HG03139 (cell line): Measurements from ENCODE around the gene TBCB.
"Not testable (repeated sequence)": the region's sequence is repeated elsewhere in the genome, so short reads cannot be mapped to it uniquely, and the experiment has no call there.

Source experiments
- ATAC-seq: cut with Tn5 transposase; IDR thresholded peaks from one replicate; pipeline ENCODE4 v1.9.1; 2021; ENCODE audit not compliant: unreplicated experiment

Gene TBCB

DNA sequence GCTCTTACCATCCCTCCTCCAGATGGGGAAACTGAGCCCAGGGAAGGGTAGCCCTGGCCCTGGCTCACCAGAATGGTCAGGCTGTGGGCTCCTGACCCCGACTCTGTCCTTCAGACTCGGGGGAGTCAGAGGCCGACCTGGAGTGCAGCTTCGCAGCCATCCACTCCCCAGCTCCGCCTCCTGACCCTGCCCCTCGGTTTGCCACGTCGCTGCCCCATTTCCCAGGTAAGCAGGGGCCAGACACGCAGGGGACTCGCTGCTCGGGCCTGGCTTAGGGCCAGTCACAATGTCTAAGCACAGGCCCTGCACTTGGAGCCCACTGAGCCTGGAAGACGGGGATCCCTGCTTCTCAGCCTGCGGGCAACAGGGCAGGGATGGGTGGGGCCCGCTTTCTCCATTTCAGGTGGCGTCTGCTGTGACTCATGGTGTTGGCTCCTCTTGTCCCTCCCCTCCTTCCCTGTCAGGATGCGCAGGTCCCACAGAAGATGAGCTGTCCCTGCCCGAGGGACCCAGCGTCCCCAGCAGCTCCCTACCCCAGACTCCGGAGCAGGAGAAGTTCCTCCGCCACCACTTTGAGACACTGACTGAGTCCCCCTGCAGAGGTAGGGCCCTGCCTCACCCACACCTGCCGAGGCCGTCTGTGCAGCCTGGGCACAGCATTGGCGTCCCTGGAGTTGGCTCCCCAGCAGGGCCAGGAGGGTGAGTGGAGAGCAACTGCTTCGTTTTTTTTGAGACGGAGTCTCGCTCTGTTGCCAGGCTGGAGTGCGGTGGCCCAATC, 13.5 kb upstream of the TBCB start:
- ATAC-seq: no peak

DNA sequence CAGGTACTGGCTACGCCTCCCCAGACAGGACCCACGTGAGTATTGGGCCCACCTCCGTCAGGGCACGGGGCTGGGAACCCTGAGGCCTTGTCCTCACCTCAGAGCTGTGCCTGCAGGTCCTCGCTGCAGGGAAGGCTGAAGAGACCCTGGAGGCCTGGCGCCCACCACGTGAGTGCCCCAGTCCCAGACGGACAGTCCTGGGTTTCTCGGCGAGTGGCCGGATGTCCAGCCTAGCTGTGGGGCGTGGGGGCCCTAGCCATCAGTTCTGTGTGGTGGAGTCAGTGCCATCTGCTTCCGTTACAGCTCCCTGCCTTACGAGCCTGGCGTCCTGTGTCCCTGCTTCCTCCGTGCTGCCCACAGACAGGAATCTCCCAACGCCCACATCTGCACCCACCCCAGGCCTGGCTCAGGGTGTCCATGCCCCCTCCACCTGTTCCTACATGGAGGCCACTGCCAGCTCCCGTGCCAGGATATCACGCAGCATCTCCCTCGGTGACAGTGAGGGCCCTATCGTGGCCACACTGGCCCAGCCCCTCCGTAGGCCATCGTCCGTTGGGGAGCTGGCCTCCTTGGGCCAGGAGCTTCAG, 12.1 kb upstream of the TBCB start:
- ATAC-seq: no peak

DNA sequence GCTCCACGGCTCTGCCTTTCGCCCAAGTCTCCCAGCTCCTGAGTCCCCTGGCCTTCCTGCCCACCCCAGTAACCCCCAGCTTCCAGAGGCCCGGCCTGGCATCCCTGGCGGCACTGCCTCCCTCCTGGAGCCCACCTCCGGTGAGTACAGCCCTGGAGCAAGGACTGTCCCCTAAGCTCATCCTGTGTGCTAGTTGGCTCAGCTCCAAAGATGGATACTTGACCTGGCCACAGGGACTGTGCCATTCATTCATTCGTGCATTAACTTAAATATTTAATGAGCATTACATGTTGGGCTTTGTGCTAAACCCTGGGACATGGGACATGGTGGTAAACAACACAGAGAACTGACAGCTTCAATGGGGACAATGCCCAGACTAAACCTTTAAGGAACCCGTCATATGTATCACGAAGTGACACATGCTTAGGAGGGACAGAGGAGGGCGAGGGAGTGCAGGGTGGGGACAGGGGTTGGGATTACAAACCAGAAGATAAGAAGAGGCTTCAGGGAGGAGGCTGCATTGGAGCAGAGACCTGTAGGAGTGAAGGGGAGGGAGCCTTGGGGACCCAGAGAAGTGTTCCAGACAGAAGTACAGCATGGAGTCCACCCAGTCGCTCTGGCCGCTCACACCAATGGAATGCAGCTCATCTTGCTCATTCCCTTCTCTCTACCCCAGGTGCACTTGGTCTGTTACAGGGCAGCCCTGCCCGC, 11.3 kb upstream of the TBCB start:
- ATAC-seq: no peak

DNA sequence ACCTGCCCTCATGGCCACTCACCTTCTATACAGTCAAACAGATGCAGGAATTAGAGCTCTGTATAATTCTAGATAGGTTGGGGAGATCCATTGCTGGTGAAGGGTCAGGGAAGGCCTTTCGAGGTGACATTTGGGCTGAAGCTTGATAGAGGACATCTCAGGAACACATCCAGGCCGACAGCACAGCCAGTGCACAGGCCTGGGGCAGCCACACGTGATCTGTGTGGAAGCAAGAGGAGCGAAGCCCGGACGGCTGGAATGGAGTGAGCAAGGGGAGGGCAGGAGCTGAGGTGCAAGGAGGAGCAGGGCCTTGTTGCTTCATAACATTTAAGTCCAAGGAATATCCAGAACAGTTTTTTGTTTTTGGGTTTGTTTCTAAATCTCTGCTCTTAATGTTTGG, 8.8 kb upstream of the TBCB start:
- ATAC-seq: no peak

DNA sequence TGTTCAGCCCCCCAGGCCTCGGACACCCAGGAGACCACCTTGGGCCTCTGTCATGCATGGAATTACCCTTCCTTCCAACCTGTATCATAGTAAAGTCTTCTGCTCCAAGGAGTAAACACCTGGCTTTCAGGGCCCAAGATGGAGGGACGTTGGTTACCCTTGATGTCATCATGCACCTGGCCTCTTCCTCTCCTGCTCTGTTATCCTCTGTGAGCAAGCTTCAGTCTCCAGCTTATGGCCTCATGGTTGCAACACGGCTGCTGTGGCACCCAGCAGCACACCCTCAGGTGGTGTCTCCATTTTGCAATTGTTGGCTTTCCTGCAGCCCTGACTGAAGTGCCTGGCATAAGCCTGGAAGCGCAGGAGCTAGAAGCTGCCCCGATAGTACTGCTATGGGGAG, 8.3 kb upstream of the TBCB start:
- no peak for ATAC-seq

DNA sequence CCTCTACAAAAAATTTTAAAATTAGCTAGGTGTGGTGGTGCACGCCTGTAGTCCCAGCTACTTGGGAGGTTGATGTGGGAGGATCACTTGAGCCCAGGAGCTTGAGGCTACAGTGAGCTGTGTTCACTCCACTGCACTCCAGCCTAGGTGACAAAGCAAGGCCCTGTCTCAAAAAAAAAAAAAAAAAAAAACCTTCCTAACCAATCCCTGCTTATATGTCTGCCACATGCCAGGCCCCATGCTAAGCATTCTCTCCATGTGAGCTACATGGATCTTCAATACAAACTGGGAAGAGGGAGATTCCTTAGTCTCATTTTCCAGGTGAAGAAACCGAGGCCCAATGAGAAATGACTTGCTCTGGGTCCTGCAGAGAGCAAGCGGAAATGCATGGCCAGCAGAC, 6.6 kb upstream of the TBCB start:
- ATAC-seq: no peak

DNA sequence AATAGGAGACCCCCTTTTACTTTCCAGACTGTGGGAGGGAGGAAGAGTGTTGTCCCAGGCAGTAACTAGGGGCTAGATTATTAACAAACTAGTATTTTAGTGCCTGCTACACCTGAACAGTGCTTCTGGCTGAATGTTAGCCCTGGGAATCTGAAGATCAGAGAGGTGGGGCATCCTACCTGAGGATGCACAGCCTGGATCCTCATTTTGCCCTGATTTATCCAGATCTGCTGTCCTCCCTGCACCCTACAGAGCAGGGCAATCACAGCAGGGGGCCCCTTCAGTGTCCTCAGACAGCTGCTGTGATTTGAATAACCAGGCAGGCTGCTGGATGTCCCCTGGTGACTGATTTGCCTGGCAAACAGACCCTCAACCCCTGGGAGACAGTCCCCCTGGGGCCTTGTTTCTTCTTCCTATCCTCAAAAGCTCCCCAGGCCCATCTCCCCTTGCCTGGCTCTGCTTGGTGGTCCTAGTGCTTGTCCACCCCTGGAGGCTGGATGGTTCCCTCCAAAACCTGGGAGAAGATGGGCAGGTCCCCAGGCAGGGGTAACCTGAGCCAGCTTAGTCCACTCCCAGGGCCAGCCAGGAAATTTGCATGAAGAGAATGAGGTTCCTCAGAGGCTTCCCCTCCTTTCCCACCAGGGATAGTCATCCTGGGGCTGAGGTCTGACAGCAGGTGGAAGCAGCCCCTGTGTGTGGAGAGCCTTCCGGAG, 4.6 kb upstream of the TBCB start, which contains the start of gene OVOL3:
Gene OVOL3, plus strand, starts transcription at position 657 of the 713 bp plus-strand sequence. CDS start 60 bp downstream, outside the sequence.
- ATAC-seq: no peak

DNA sequence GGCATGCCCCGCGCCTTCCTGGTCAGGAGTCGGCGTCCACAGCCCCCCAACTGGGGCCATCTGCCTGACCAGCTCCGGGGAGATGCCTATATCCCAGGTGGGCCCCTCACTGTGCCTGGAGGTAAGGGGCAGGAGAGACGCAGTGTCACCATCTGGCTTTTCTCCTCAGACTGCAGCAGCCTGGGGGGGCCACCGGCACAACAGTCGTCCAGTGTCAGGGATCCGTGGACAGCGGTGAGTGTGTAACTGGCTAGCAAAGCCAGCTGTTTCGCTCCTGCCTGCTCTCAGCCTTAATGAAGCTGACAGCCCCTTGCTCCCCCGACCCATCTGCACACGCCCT, 4.1 kb upstream of the TBCB start:
- no peak for ATAC-seq

DNA sequence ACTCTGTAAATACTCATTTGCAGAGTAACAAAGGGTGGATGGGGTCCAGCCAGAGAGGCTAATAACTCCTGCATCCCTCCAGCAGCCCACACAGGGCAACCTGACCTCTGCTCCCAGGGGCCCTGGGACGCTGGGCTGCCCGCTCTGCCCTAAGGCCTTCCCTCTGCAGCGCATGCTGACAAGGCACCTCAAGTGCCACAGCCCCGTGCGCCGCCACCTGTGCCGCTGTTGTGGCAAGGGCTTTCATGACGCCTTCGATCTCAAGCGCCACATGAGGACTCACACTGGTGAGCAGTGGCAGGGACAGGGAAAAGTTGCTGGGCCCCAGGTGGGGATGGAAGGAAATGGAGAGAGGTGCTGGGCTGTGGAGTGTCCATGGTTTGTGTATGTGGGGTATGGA, 2.6 kb upstream of the TBCB start:
- ATAC-seq: no peak

DNA sequence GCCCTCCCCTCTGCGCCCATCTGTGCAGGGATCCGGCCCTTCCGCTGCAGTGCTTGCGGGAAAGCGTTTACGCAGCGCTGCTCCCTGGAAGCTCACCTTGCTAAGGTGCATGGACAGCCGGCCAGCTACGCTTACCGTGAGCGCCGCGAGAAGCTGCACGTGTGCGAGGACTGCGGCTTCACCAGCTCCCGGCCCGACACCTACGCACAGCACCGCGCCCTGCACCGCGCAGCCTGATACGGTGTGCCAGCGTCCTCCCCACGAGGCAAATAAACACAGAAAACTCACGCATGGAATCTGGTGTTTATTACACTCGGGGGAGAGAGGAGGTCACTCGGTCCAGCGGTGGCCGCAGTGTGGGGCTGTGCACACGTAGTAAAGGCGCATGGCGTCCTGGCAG, 1.8 kb upstream of the TBCB start:
- no peak for ATAC-seq

DNA sequence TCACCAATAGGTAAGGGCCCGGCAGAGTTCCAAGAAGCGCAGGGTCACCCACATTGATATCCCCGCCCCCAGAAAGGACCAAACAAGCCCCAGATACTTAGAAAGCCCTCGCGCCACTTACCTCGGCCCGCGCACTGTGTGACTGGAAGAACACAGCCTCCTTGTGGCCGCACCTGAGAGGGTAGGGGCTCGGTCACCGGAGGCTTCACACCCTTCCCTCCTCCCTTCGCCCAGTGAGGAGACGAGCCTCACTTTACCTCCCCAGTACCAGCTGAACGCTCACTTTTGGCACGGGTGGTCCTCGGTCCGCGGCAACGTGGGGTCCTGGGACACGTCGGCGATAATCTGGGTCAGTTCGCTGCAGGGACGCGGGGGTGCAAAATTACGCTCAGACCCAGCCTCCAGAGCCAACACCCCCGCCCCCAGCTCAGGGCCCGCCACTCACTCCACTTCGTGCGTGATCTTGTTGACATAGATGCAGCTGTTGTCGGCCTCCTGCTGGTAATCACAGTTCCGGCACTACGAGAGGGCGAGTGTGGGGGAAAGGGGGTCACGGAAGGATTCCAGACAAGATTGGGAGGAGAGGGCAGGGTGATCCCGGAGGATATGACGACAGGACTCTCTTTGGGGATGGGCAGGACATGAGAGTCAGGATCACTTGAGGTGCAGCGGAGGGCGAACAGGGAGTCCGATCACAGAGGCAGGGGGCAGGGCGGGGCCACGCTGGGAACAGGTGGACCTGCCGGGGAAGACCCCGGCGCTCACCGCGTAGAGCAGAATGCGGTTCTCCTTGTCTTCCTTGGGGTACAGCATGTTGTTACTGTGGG, 1.2 kb upstream of the TBCB start:
- ATAC-seq: no peak

DNA sequence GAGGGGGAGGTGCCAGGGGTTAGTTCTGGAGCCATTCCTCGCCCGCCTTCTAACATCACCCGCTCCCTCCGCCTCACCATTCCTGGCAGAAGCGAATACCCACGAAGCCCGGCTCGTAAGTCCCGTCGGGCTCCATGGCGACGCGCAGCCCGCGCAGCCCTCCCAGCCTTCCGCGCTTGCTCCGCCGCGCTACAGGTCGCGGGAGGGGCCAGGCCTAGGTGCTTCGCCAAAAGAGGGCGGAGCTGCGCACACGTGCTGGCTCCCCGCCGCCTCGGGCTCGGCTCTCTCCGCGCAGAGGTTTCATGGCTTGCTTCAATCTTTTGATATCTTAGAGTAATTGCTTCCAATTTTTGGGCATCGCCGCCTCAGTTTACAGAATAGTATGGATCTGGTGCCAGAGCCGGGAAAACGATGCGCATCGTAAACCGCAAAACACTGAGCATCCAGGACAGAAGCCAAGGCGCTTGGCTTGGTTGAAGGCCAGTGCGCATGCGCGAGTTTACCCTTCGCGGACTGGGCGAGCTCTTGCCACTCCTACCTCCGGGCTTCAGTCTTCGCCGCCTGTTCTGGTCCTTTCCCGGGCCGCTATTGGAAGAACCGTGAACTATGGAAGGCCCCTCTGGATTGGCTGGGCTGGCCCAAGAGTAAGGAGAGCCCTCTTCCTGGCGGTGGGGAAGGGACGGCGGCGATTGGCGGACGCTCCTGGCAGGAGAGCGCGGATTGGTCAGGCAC, 381 bp upstream of the TBCB start, which contains the start of gene POLR2I:
Gene POLR2I, minus strand, starts transcription at position 155 of the 732 bp plus-strand sequence. Its CDS starts 19 bp downstream, at position 136.
- ATAC-seq: peak; percentile 76

DNA sequence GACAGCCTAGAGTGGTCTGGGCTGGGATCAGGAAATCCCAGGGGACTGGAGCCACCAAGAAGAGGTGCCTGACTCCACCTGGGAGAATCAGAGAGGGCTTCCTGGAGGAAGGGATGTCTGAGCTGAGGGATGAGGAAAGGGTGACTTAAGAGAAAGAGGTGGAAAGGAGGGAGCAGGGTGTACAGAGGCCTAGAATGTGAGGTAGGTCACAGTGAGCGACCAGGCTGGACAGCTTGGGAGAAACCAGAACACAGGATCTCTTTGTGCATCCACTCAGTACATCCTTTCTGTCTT, 1.0 kb downstream of the TBCB start:
- no peak for ATAC-seq

DNA sequence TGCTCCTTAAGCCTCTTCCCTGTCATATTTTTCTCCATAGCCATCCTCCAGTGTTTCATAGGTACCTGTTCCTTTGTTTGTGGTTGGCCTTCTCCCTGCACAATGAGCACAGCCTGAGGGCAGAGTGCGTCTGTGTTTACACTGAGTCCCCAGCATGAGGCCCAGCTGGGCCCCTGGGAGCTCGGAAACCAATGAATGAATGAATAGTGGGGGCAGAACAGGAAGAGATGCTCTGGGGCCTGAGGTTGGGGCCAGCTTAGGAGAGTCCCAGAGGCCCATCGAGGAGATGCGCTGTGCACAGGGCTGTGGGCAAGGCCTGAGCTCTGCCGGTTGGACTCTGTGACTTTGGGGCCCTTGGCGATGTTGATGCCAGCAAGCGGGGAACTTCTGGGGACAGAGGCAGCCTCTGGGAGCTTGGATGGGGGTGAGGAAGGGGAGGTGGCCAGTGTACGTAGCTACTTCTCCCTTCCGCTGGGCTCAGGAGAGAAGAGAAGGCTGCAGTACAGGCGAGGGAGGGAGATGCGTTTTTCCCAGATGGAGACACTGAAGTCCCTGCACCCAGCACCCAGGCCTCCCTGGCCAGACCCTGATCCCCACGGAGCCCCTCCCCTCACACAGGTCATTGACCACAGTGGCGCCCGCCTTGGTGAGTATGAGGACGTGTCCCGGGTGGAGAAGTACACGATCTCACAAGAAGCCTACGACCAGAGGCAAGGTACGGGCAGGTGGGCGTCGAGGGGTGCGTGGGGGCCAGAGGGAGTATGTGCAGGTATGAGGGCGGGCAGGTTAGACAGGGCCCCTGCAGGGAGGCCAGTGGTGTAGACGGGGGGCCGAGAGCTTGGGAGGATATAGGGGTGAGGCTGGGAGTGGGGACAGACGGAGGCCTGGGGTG, 5.1 kb downstream of the TBCB start:
- ATAC-seq: no peak

DNA sequence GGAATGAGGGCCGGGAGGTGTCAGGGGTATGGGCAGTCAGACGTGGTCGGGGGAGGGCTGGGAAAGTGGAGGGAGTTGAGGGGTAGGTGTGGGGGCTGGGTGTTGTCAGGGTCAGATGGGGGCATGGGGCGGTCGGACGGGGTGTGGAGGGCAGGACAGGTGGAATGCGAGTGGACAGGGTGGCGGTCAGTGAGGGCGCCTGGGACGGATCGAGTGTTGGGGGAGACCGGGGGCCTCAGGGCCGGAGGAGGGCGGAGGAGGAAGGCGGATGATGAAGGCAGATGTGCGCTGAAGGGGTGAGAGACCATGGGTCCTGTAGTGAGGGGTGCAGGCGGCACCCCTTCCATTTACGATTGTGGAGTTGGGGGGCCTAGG, 5.7 kb downstream of the TBCB start:
- ATAC-seq: no peak

DNA sequence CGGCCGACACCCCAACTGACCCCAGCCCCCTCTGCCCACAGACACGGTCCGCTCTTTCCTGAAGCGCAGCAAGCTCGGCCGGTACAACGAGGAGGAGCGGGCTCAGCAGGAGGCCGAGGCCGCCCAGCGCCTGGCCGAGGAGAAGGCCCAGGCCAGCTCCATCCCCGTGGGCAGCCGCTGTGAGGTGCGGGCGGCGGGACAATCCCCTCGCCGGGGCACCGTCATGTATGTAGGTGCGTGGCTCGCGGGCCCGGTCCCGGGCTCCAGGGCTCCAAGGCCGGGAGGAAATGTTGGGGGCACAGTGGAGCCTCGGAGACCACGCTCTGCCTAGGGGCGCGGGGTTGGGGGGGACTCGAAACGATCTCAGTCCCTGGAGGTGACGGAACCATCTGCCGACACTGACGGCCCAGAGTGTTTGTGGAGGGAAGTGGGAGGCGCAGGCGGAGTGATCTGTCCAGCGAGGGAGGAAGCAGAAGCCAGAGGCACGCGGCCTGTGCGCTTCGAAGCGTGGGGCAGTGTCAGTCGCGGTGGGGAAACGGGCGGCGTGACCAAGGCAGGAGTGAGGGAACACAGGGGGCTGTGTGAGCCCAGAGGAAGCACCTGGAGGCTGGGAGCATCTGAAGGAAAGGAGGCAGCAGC, 6.3 kb downstream of the TBCB start:
- no peak for ATAC-seq

DNA sequence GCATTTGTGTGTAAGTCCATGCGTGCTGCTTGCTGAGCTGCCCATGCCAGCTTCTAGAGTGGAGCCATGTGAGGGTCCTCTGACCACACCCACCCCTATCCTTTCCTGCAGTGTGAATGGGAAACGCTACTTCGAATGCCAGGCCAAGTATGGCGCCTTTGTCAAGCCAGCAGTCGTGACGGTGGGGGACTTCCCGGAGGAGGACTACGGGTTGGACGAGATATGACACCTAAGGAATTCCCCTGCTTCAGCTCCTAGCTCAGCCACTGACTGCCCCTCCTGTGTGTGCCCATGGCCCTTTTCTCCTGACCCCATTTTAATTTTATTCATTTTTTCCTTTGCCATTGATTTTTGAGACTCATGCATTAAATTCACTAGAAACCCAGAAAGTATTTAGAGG, 10.3 kb downstream of the TBCB start:
- no peak for ATAC-seq

DNA sequence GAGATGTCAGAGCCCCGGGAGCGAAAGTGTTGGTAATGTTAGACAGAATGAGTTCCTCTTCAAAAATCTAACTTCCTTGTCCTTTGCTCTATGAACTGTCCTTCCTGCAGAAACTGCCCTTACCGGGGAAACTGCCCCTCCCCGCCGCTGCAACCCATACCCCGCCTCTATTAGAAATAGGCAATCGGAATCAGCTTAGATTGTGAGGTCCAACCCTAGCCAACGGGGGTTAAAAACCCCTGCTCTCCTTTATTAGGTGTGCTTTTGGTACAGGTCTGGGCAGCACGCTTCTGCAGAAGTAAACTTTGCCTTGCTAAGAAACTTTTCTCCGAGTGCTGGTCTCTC, 13.1 kb downstream of the TBCB start:
- ATAC-seq: no peak

DNA sequence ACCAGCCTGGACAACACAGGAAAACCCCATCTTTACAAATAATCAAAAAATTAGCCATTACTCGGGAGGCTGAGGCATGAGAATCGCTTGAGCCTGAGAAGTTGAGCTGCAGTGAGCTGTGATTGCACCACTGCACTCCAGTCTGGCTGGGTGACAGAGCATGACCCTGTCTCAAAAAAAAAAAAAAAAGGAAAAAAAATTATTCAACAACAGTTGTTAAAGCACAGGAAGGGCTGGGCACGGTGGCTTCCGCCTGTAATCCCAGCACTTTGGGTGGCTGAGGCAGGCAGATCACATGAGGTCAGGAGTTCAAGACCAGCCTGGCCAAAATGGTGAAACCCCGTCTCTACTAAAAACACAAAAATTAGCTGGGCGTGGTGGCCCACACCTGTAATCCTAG, 16.0 kb downstream of the TBCB start:
- ATAC-seq: not testable (repeated sequence)
